Jurkat, Clone E6-1 (cell line): ENCODE measurements around the gene TXLNA. TPM values are rescaled to one million over a fixed set of nuclear protein-coding genes. Genes with fewer than 3 reads are reported as not detected.
"Not testable (repeated sequence)": the region's sequence is repeated elsewhere in the genome, so short reads cannot be mapped to it uniquely, and the experiment has no call there.

Source experiments
- DNase-seq: peaks from one replicate; pipeline ENCODE4 v3.0.0-alpha.2; 2011; ENCODE audit warnings: low read depth, low spot score
- H3K4me3 ChIP-seq: 2 replicates; pipeline ENCODE4 v1.5.1; 2011; ENCODE audit warnings: mild to moderate bottlenecking, low read length, control low read depth, moderate library complexity
- polyA plus RNA-seq: library from polyadenylated mRNA; unstranded; fragments of >200 nt; gene quantifications from one replicate; pipeline ENCODE4 v1.2.1, GENCODE V29; 2012; ENCODE audit warnings: missing spikeins; ENCODE audit not compliant: insufficient read length, insufficient read depth

The TXLNA gene
- 21.8 TPM for polyA plus RNA-seq

- DNase-seq: peak; percentile 83
- H3K4me3 ChIP-seq: peak within 1 kb of the TSS; percentile 84
Observed at GRCh38 chr1:32179443-32180185, at the start of gene TXLNA. TXLNA (plus strand) TSS chr1:32179675; CDS start chr1:32180346, 671 bp downstream.

GRCh38 chr1:32133950-32134280 lies 45.6 kb upstream of the TXLNA start:
- not testable (repeated sequence) for H3K4me3 ChIP-seq, DNase-seq

- no peak for DNase-seq
- no peak overlapping the region for H3K4me3 ChIP-seq
Observed at GRCh38 chr1:32137111-32137510, 42.4 kb upstream of the TXLNA start.

GRCh38 chr1:32138965-32139364 lies 40.5 kb upstream of the TXLNA start:
- DNase-seq: no peak
- H3K4me3 ChIP-seq: no peak overlapping the region

- DNase-seq: no peak
- no peak overlapping the region for H3K4me3 ChIP-seq
Observed at GRCh38 chr1:32142446-32143301, 36.8 kb upstream of the TXLNA start.

GRCh38 chr1:32143302-32143695 lies 36.2 kb upstream of the TXLNA start:
- not testable (repeated sequence) for DNase-seq, H3K4me3 ChIP-seq

DNA sequence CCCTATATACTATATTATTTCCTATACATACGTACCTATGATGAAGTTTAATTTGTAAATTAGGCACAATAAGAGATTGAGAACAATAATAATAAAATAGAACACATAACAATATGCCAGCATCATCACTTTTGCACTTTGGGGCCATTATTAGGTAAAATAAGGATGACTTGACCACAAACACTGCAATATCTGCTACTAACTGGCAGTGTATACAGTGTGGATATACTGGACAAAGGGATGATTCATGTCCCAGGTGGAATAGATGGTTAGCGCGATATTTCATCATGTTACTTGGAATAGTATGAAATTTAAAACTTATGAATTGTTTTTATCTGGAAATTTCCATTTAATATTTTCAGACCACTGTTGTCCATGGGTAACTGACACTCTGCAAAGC lies 35.4 kb upstream of the TXLNA start:
- DNase-seq: no peak
- H3K4me3 ChIP-seq: no peak overlapping the region

GRCh38 chr1:32147799-32148198 lies 31.7 kb upstream of the TXLNA start:
- H3K4me3 ChIP-seq, DNase-seq: not testable (repeated sequence)

DNA sequence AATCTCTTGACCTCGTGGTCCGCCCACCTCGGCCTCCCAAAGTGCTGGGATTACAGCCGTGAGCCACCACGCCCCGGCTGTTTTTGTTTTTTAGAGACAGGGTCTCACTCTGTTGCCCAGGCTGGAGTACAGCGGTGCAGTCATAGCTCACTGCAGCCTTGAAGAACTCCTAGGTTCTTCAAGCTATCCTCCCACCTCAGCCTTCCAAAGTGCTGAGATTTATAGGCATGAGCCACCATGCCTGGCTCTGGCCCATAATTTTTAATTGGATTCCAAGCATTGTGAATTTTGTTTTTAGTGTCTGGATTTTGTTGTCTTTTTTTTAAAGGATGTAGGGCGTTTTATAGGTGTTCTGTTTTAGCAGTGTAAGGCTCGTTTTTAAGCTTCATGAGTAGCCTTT lies 28.6 kb upstream of the TXLNA start:
- H3K4me3 ChIP-seq: no peak overlapping the region
- DNase-seq: no peak

- no peak for DNase-seq
- H3K4me3 ChIP-seq: no peak overlapping the region
Observed at GRCh38 chr1:32151319-32151787, 28.1 kb upstream of the TXLNA start.

- no peak for DNase-seq
- H3K4me3 ChIP-seq: no peak overlapping the region
Observed at GRCh38 chr1:32159189-32159588, 20.3 kb upstream of the TXLNA start.

DNA sequence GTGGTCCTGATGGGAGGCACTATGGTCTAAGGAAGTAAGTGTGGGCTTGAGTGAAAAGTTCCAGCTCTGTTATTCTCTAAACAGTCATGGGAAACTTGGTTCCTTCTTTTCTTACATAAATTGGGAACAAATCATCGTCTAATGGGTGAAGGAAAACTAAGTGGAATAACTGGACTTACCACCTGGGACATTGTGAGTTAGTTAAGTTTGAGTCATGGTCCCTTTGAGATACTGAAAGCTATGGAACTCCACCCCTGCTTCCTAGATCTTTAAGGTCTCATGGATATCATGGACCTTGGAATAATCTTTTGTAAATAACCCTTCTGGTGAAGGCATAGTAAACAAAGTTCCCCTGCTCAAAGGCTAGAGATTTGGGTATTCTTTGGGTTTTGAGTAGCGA lies 16.1 kb upstream of the TXLNA start:
- no peak for DNase-seq
- no peak overlapping the region for H3K4me3 ChIP-seq

GRCh38 chr1:32165633-32166032 lies 13.8 kb upstream of the TXLNA start:
- H3K4me3 ChIP-seq, DNase-seq: not testable (repeated sequence)

DNA sequence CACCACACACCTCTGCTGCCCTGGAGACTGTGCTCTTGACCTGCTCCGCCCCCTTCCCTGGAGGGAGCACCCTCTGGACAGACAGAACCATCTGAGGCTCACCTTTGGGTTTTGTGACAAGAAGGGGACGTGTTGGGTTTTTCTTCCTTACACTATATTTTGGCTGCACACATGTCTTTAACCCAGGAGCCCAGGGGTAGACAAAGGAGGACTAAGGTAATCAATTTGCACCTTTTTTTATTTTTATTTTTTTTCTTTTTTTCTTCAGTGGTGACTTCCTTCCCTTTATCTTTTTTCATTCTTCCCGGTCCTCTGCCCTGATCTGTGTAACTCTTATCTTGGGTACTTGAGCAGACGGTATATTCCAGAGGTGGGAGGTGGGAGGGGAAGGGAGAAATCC lies 8.5 kb upstream of the TXLNA start:
- no peak for DNase-seq
- H3K4me3 ChIP-seq: no peak overlapping the region

- DNase-seq: peak; percentile 90
- H3K4me3 ChIP-seq: no peak overlapping the region
Observed at GRCh38 chr1:32172621-32173245, 6.7 kb upstream of the TXLNA start.

DNA sequence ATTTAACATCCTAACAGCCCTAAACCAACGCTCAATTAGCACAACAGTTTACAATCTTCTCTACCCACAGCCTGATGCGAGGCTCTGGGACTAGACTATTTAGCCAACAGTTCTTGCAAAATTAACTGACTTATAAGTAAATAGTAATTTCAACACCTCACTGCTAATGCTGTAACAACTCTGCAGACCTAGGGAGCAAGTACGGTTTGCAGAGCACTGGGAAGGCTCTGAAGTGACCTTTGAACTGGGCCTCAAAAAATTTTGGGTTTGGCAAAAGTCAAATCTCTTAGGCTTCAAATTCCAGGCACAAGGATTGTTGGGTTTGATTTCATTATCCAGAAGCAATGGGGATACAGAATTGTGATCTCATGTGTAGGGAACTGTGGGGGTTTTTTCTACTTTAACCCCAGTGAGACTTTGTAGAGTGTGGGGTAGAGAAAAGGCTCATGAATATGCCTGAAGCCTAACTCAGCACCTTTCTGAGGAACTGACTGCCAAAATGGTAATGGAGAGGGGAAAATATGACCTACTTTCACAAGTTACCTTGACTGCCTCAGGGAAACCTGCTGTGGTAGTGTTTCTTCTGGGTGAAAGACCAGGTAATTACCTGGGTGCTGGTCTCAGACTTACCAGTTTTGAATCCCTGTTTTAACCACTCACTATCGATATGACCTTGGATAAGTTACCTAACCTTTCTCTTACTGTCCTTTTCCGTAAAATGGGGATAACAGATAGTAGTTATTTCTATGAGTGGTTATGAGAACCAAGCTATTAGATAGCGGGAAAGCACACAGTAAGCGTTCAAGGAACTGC lies 889 bp upstream of the TXLNA start:
- no peak for DNase-seq
- H3K4me3 ChIP-seq: peak overlapping the region; percentile 84

GRCh38 chr1:32179193-32179442 lies 357 bp upstream of the TXLNA start:
- peak overlapping the region; percentile 84 for H3K4me3 ChIP-seq

GRCh38 chr1:32180186-32181060 lies 948 bp downstream of the TXLNA start:
- no peak for DNase-seq

More at GRCh38 chr1:32179193-32179442, 357 bp upstream of the TXLNA start:
- DNase-seq: no peak

More at GRCh38 chr1:32180186-32181060, 948 bp downstream of the TXLNA start:
- peak overlapping the region; percentile 84 for H3K4me3 ChIP-seq
